ENCODE results near the gene MACC1.
"Not testable (repeated sequence)": the region's sequence is repeated elsewhere in the genome, so short reads cannot be mapped to it uniquely, and the experiment has no call there.

The MACC1 gene

GRCh38 chr7:20165146-20165510 is 52.1 kb downstream of the MACC1 start:
- no peak for DNase-seq

- DNase-seq: no peak
These were observed 52.6 kb downstream of the MACC1 start for GRCh38 chr7:20164425-20165145.

DNA sequence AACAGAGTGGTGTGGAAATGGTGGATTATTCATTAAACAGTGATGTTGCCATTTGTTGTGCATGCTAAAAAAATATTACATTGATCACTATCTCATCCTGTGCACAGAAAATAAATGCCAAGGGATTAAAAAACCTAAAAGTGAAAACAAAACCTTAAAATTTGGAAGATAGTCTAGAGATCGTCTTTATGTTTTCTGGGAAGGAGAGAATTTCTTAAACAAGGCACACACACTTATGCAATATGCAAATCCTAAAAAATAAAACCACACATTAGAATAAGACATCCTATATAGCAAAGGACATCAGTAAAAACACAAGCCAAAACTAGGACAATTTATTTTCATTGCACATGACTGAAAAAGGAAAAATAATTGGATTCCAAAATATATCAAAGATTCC is 54.5 kb downstream of the MACC1 start:
- no peak for DNase-seq

DNA sequence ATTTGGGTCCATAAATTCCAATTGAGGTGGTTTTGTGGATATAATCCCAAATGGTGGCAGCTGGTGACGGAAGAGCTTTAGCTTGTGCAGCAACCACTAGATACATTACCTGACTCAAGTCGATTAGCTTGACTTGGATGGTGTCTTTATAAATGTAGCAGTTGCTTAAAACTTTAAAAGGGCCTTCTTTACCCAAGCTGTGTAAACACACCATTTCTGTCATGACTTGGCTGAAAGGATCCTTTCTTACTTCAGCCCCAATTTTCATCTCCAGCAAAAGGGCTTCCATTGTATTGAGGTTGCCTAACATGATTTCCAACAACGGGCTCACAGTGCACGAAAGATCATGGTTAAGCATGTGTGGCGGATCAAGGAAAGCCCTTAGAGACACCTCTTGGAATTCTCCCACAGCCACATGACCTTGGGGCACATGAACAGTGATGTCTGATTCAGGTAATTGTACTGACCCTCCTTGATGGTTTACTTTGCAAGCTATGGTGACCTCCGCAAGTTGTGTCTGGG is 57.9 kb downstream of the MACC1 start:
- no peak for DNase-seq

GRCh38 chr7:20158684-20159083 is 58.5 kb downstream of the MACC1 start:
- no peak for DNase-seq

DNA sequence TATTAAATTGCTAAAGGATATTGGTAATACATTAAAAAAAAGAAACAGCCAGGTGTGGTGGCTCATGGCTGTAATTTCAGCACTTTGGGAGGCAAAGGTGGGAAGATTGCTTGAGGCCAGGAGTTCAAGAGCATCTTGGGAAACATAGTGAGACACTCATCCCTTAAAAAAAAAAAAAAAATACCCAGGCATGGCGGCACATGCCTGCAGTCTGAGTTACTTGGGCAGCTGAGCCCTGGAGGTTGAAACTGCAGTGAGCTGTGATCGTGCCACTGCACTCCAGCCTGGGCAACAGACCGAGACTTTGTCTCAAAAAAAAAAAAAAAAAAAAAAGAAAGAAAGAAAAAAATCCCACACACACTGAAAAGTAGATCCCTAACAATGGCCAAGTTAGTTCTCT is 59.7 kb downstream of the MACC1 start:
- DNase-seq: no peak

DNA sequence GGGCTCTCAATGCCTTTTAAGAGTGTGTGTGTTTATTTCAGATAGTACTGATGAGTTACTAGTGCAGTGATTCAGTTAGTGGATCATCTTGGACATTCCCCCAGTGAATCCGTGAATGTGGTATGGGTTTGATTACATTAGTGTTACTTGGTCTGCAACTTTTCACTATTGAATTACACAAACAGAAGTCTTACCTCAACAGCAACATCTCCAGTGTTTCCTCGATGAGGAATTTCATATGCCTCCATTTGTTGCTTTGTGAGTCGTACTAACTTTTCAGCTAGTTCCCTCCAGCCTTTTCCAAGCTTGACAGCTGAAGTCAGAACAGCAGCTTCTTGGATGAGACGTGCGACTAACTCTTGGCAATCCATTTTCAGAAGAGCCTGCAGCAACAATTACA is 63.2 kb downstream of the MACC1 start:
- DNase-seq: no peak

DNA sequence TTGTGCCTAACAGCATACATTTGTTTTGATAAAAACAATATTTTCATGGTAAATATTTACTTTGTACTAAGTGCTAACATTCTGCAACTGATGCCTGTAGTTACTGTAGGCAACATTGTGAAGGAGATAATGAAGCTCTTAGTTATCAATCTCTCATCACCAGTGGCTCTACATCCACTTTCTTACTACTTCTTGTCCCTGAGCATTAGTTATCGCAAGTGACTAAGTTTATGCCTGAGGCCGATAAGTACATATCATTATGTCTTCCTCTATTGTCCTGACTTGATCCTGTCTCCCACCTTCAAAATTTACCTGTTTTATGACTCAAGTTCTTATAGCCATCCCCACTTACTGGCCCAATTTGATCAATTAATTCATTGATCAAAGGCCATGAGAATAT is 63.6 kb downstream of the MACC1 start:
- no peak for DNase-seq

- no peak for DNase-seq
These were observed 64.7 kb downstream of the MACC1 start for GRCh38 chr7:20152511-20152910.

DNA sequence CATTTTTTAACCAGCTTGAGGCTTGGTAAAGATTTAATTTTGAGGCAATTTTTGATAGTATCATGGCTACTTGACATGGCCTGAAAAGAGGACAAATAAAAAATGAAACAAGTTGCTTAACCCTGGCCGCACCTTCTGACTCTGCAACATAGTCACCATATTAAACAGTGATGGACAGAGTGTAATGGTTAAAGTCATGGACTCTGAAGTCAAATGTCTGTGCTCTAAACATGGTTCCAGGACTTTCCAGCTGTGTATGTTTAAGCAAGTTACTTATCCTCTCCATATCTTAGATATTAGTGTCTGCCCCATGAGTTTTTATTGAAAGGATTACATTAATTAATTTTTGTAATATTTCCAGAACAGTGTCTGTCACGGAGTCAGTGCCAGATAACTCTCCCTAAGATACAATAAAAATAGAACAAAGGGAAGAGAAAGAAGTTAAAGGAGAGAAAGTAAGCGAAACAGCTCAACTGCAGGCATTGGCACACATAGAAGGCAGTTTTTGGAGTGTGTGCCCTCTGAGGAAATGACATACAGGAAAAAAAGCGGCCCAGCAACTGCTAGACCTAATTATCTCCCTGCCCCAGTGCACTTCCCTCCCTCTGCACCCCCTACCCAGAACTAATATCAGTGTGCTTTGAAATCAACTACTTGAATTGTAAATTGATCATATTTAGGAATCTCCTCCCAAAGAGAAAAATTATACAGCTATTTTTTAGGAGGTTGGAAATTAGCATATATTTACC is 65.3 kb downstream of the MACC1 start:
- DNase-seq: no peak

GRCh38 chr7:20146451-20146850 is 70.7 kb downstream of the MACC1 start:
- no peak for DNase-seq

DNA sequence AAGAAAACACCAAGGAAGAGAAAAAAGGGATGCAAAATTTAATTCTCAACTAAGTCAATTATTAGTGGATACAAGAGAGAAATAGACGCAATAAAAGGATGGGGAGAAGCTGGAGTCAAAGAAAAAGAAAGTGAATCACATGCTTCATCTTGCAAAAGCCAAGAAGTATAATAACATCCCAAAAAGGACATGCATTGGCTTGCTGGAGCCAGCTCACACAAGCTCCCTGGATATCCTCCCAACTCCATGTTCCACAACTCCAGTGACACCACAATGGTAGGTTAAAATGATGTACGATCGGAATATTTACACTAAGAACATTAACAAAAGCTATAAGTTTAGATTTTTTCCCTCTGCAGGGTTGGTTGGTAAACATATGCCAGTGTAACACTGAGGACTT is 72.4 kb downstream of the MACC1 start:
- DNase-seq: no peak

- DNase-seq: no peak
These were observed 75.5 kb downstream of the MACC1 start for GRCh38 chr7:20141666-20142065.

DNA sequence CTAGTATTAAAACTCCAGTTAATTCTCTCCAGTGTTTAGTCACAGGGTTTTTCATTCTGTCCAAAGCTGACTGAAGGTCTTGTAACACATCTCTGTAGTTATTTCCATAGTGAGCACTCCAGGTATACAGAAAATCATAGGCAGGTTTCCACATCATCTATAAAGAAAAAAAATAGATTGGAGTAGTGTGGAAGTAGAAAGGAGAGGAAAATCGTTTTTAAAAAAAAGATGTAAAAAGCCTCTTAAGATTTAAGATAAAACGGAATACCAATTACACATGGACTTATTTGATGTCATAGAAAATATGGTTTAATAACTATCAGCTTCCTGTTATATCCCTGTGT is 76.2 kb downstream of the MACC1 start:
- no peak for DNase-seq

- no peak for DNase-seq
These were observed 76.7 kb downstream of the MACC1 start for GRCh38 chr7:20140291-20141001.

DNA sequence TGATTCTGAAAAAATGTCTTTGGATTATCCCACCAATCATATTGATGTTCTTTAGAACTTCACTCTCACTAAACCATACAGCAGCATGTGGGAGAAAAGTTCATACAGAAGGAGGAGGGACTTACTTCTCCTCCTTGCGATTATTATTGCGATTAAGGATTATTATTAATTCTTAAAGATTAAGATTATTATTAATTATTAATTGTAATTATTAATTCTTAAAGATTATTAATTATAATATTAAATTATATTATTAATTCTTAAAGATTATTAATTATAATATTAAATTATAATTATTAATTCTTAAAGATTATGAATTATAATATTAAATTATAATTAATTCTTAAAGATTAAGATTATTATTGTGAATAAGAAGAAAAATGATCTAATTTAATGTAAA is 80.5 kb downstream of the MACC1 start:
- no peak for DNase-seq

DNA sequence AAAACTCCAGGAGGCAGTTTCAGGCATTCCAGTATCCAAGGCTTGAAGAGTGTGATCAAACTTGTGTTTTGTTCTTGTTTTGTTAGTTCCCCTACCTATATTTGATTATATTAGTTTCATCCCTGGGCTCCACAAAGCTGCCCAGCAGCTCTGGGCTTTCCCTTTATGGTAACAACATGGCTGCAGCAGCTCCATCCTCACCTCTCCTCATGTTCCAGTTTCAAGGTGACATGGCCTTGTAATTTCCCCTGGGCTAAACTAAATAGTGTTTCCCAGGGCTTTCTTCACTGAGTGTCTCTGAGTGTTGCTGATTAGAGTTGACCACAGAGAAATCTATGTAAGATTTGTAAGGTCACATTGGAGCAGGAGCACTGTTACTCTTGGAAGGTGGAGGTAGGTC is 83.4 kb downstream of the MACC1 start:
- DNase-seq: no peak

GRCh38 chr7:20132585-20132984 is 84.6 kb downstream of the MACC1 start:
- DNase-seq: no peak

- DNase-seq: no peak
These were observed 85.4 kb downstream of the MACC1 start for GRCh38 chr7:20131776-20132175.

GRCh38 chr7:20129920-20130319 is 87.3 kb downstream of the MACC1 start:
- no peak for DNase-seq

DNA sequence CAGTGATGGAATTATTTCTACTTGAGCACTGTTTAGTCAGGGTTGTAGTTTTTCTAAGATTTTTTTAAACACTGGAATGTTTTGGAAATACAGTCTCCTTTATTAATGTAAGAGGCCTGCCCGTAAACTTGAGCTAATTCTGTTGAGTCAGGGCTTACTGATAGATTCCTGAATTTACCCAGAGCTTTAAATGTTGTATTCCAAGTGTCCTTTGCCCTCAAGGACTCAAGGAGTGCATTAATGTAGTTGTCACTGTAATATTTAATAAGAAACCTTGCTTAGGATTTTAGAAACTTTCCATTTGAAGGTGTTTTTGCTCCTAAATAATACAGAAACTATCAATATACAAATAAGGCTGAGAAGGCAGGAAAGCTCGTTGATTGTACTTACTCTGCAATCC is 89.2 kb downstream of the MACC1 start:
- no peak for DNase-seq

DNA sequence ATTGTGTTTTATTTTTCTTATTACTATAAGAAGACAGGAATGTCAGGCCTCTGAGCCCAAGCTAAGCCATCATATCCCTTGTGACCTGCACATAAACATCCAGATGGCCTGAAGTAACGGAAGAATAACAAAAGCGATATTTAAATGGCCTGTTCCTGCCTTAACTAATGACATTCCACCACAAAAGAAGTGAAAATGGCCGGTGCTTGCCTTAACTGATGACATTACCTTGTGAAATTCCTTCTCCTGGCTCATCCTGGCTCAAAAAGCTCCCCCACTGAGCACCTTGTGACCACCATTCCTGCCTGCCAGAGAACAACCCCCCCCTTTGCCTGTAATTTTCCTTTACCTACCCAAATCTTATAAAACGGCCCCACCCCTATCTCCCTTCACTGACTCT is 91.1 kb downstream of the MACC1 start:
- not testable (repeated sequence) for DNase-seq

GRCh38 chr7:20124087-20124486 is 93.1 kb downstream of the MACC1 start:
- not testable (repeated sequence) for DNase-seq

All from activated CD8-positive, alpha-beta memory T cell treated with anti-CD3 and anti-CD28 coated beads for 24 hours (primary cell).